SK-N-SH (cell line): ENCODE results near the gene TMEM255B. TPM values are rescaled to one million over a fixed set of nuclear protein-coding genes. Genes with fewer than 3 reads are reported as not detected.

Experiments
- CTCF ChIA-PET: fragments of 300-600, 350-600 bp; formaldehyde crosslinking; extraction: SDS; loops from one replicate; lab custom pipeline; 2021; lab: Yijun Ruan, JAX
- POLR2A ChIA-PET: fragments of 350-600 bp; sonication (Branson Sonifier 250); formaldehyde crosslinking; extraction: SDS; loops from one replicate; lab custom pipeline; 2020; ENCODE audit warnings: antibody characterized with exemption, inconsistent platforms; lab: Yijun Ruan, JAX
- DNase-seq: peaks from one replicate; pipeline ENCODE4 v3.0.0; 2012
- H2AFZ ChIP-seq: fragments of 200-600 bp; sonication (generic); 2 replicates; pipeline ENCODE4 v1.8.1; 2016; ENCODE audit warnings: antibody characterized with exemption, mild to moderate bottlenecking, low read depth
- H3F3A ChIP-seq: fragments of 200-600 bp; sonication (generic); replicated peaks from 2 replicates; pipeline ENCODE3; 2016; ENCODE audit warnings: antibody characterized with exemption, mild to moderate bottlenecking; ENCODE audit not compliant: insufficient read depth
- H3K27ac ChIP-seq, 2 experiments: fragments of 200-500 bp in 1 of 2; fragments of 200-600 bp in 1 of 2; sonication (Bioruptor generic) in 1 of 2; sonication (generic), shearing (Covaris generic) in 1 of 2; 2 replicates each; pipeline versions ENCODE4 v1.5.1 to v1.6.1; 2014 to 2016; ENCODE audit warnings: low read depth in 2 of 2, inconsistent platforms in 1 of 2, low read length in 1 of 2, mild to moderate bottlenecking in 1 of 2, mixed read lengths in 1 of 2
- H3K27me3 ChIP-seq: fragments of 200-600 bp; sonication (generic), shearing (Covaris generic); 2 replicates; pipeline ENCODE4 v1.6.1; 2016; ENCODE audit warnings: mixed run types; ENCODE audit not compliant: insufficient read depth
- H3K36me3 ChIP-seq, 2 experiments: fragments of 200-500 bp in 1 of 2; fragments of 200-600 bp in 1 of 2; sonication (Bioruptor generic) in 1 of 2; sonication (generic) in 1 of 2; replicated peaks in 1 of 2; 2 replicates each; pipeline versions ENCODE3 to v1.5.1; 2014 to 2016; ENCODE audit warnings: low read length in 1 of 2, mild to moderate bottlenecking in 1 of 2; ENCODE audit not compliant: insufficient read depth in 2 of 2, control insufficient read depth in 1 of 2
- H3K4me1 ChIP-seq, 2 experiments: fragments of 200-500 bp in 1 of 2; fragments of 200-600 bp in 1 of 2; sonication (Bioruptor generic) in 1 of 2; sonication (generic), shearing (Covaris generic) in 1 of 2; 2 replicates each; pipeline versions ENCODE4 v1.5.1 to v1.6.1; 2014 to 2016; ENCODE audit warnings: low read depth in 1 of 2, low read length in 1 of 2, mixed run types in 1 of 2; ENCODE audit not compliant: insufficient read depth in 2 of 2, control insufficient read depth in 1 of 2
- H3K4me2 ChIP-seq: fragments of 200-600 bp; sonication (generic), shearing (Covaris generic); 2 replicates; pipeline ENCODE4 v1.6.1; 2017; ENCODE audit warnings: mixed run types
- H3K4me3 ChIP-seq, 2 experiments: fragments of 200-500 bp in 1 of 2; fragments of 200-600 bp in 1 of 2; sonication (Bioruptor generic) in 1 of 2; sonication (generic), shearing (Covaris generic) in 1 of 2; 2 replicates each; pipeline versions ENCODE4 v1.5.1 to v1.8.1; 2014 to 2016; ENCODE audit warnings: low read depth in 2 of 2, inconsistent platforms in 1 of 2, low read length in 1 of 2, mild to moderate bottlenecking in 1 of 2, mixed read lengths in 1 of 2, moderate library complexity in 1 of 2
- H3K79me2 ChIP-seq: fragments of 200-600 bp; sonication (generic); 2 replicates; pipeline ENCODE4 v1.8.1; 2017; ENCODE audit warnings: mild to moderate bottlenecking; ENCODE audit not compliant: insufficient read depth
- H3K9ac ChIP-seq: fragments of 200-600 bp; sonication (generic); 2 replicates; pipeline ENCODE4 v1.6.1; 2017; ENCODE audit warnings: mixed run types
- H3K9me2 ChIP-seq: fragments of 200-600 bp; sonication (generic); 2 replicates; pipeline ENCODE4 v1.6.1; 2017; ENCODE audit warnings: mixed run types
- H3K9me3 ChIP-seq: fragments of 200-600 bp; sonication (generic); 2 replicates; pipeline ENCODE4 v1.6.1; 2017; ENCODE audit warnings: mixed run types, mild to moderate bottlenecking, moderate library complexity
- H4K20me1 ChIP-seq: fragments of 200-600 bp; sonication (generic); 2 replicates; pipeline ENCODE4 v1.6.1; 2017; ENCODE audit warnings: mild to moderate bottlenecking, mixed run types; ENCODE audit not compliant: insufficient read depth
- CHD2 ChIP-seq: fragments of 150-350 bp; IDR thresholded peaks from 2 replicates; pipeline ENCODE4 v1.6.1; 2018; ENCODE audit warnings: low read length; ENCODE audit not compliant: partially characterized antibody
- CTCF ChIP-seq: fragments of 200-600 bp; sonication (generic); IDR thresholded peaks from 2 replicates; pipeline ENCODE4 v1.6.1; 2017; ENCODE audit warnings: antibody characterized with exemption, mild to moderate bottlenecking, moderate library complexity
- GABPA ChIP-seq: IDR thresholded peaks from 2 replicates; pipeline ENCODE4 v1.4.0; 2012; ENCODE audit warnings: low read depth, mild to moderate bottlenecking
- IRF3 ChIP-seq: fragments of 150-350 bp; IDR thresholded peaks from 2 replicates; pipeline ENCODE4 v1.6.1; 2016; ENCODE audit warnings: mild to moderate bottlenecking, low read depth, low read length
- PBX3 ChIP-seq: IDR thresholded peaks from 2 replicates; pipeline ENCODE4; 2012
- SMC3 ChIP-seq: IDR thresholded peaks from 2 replicates; pipeline ENCODE4 v1.6.1; 2012; ENCODE audit warnings: low read depth, low read length, improper control_type of control experiment
- USF1 ChIP-seq: IDR thresholded peaks from 2 replicates; pipeline ENCODE4 v1.4.0; 2012; ENCODE audit warnings: low read depth, borderline replicate concordance
- YY1 ChIP-seq: IDR thresholded peaks from 2 replicates; pipeline ENCODE4 v1.4.0; 2012; ENCODE audit warnings: low read depth, mild to moderate bottlenecking
- ZBTB33 ChIP-seq: IDR thresholded peaks from 2 replicates; pipeline ENCODE4 v1.4.0; 2012; ENCODE audit warnings: low read depth, borderline replicate concordance
- WGBS: methylation state at CpG from one replicate; pipeline ENCODE4 v1.1.6; 2017; ENCODE audit warnings: low lambda C conversion rate; 5-methylcytosine and 5-hydroxymethylcytosine counted together
- polyA plus RNA-seq, 3 experiments: library from polyadenylated mRNA; depleted of rRNA; stranded (reverse); fragments of >200 nt; gene quantifications; 2 replicates each; pipeline ENCODE4 v1.2.3, GENCODE V29; 2012

Gene TMEM255B
- polyA plus RNA-seq, 1 of the 3 experiments (the other 2 are of a cell fraction): 14.8 TPM

- Histone ChIP-seq H3K9me3 (no peaks in the 10 kb centered on the region), H3K4me3 (peak overlapping the region; percentile 67 to 73), H3K27ac (peak overlapping the region; percentile 38 to 63), H3K79me2 (peaks cover 67% of the 10 kb centered on the region), H3K36me3 (no peaks in the 10 kb centered on the region), H2AFZ (peak overlapping the region; percentile 78), H4K20me1 (peaks cover 20% of the 10 kb centered on the region; the same call in 1 of the 2 replicates), H3K27me3 (no peaks in the 10 kb centered on the region), H3F3A (peaks cover 12% of the 10 kb centered on the region), H3K4me1 (peaks cover 0 to 29% of the 10 kb centered on the region in 2 experiments; a peak in 1 of 4 replicates), H3K9me2 (no peaks in the 10 kb centered on the region), H3K4me2 (peak overlapping the region; percentile 92), H3K9ac (peak overlapping the region; percentile 65)
- POLR2A ChIA-PET: interaction anchor here (1.2 kb wide), 1 partner anchor 27 kb away, joined by 3 read pairs; no protein-coding TSS in a partner anchor
- 16% methylated on average over 10 of the region's 10 CpGs for WGBS
- DNase-seq: peak; percentile 61
- CTCF ChIA-PET: interaction anchor here (0.7 to 1.4 kb wide), 4 partner anchors 21 to 280 kb away, joined by 3 read pairs; no protein-coding TSS in a partner anchor
- no peak for TF ChIP-seq USF1
- no peak for TF ChIP-seq GABPA
- no peak for TF ChIP-seq IRF3
- TF ChIP-seq ZBTB33: no peak
- no peak for TF ChIP-seq YY1
- no peak for TF ChIP-seq CHD2
- TF ChIP-seq PBX3: no peak
- no peak for TF ChIP-seq CTCF
- TF ChIP-seq SMC3: no peak
These were observed 105.4 kb downstream of the TMEM255B start for GRCh38 chr13:113864273-113864890.
